Mucosa of descending colon (tissue), 3 donors: ENCODE results near the gene PPM1B. TPM values are rescaled to one million over a fixed set of nuclear protein-coding genes. Genes with fewer than 3 reads are reported as not detected.

Experiments
- ATAC-seq: fragments of 200-7000 bp; cut with Tn5 transposase; one replicate; pipeline ENCODE4 v1.9.1; 2020; ENCODE audit warnings: mild to moderate bottlenecking, moderate library complexity
- DNase-seq, 3 donors: peaks; one replicate each; pipeline ENCODE4 v3.0.0-alpha.2; 2020
- H3K36me3 ChIP-seq: fragments of 200-600 bp; one replicate; pipeline ENCODE4 v1.8.0; 2021; ENCODE audit warnings: low read depth, mild to moderate bottlenecking
- H3K4me1 ChIP-seq: fragments of 200-600 bp; one replicate; pipeline ENCODE4 v1.8.0; 2021; ENCODE audit warnings: low read depth, mild to moderate bottlenecking
- H3K4me3 ChIP-seq: fragments of 200-600 bp; one replicate; pipeline ENCODE4 v1.8.0; 2021; ENCODE audit warnings: mild to moderate bottlenecking
- H3K9me3 ChIP-seq: fragments of 200-600 bp; one replicate; pipeline ENCODE4 v1.8.0; 2021; ENCODE audit warnings: mild to moderate bottlenecking
- CTCF ChIP-seq: fragments of 200-600 bp; IDR thresholded peaks from one replicate; pipeline ENCODE4 v1.8.0; 2022; ENCODE audit warnings: antibody characterized with exemption, mild to moderate bottlenecking
- intact Hi-C, 2 donors: fragments of 100-400 bp; cut with DNase I in 1 of 2; cut with micrococcal nuclease in 1 of 2; formaldehyde crosslinking; loops; one replicate each; pipeline versions ENCODE4 v1.11.0 to v1.11.1; 2022; cut with DNase I, micrococcal nuclease
- total RNA-seq, 3 donors: library from RNA; stranded (reverse); fragmentation: NEBNext Ultra II Directional in 2 of 3; extraction: Animal tissue kit (Norgen Biotek cat#: 25700) in 2 of 3; gene quantifications; one replicate each; pipeline versions ENCODE4 v1.2.1 to v1.2.4, GENCODE V29; 2021 to 2023
- donor health status: DM: no; HTN: no; CAD: no; lungs with moderate emphysema.
- donor health status: DM: no; HTN: no; CAD: no.
- donor health status: DM: no; HTN: yes; CAD: no.

The PPM1B gene
- total RNA-seq, 3 donors from 2014 or later, result 59.8 to 75.4 (median 65.2) TPM

- Histone ChIP-seq H3K9me3 (no peaks in the 10 kb centered on the region), H3K4me3 (no peak overlapping the region), H3K36me3 (no peaks in the 10 kb centered on the region), H3K4me1 (no peaks in the 10 kb centered on the region)
- TF ChIP-seq CTCF, result no peak
- intact Hi-C loops, result no loop called here
- ATAC-seq (no peak), DNase-seq (no peak)
These were observed 32.9 kb upstream of the PPM1B start for GRCh38 chr2:44135771-44136170.

- no peak for DNase-seq
These were observed 32.4 kb upstream of the PPM1B start for GRCh38 chr2:44136252-44136651.

GRCh38 chr2:44137048-44137447 is 31.6 kb upstream of the PPM1B start:
- no peak for TF ChIP-seq CTCF
- H3K4me3 ChIP-seq, result no peak overlapping the region
- intact Hi-C loops, result no loop called here
- H3K9me3 ChIP-seq, result no peaks in the 10 kb centered on the region
- no peaks in the 10 kb centered on the region for H3K4me1 ChIP-seq
- DNase-seq, result no peak
- ATAC-seq, result no peak
- no peaks in the 10 kb centered on the region for H3K36me3 ChIP-seq

More at GRCh38 chr2:44136252-44136651, 32.4 kb upstream of the PPM1B start:
- no peak for ATAC-seq
- H3K36me3 ChIP-seq, result no peaks in the 10 kb centered on the region
- no peak overlapping the region for H3K4me3 ChIP-seq
- no peaks in the 10 kb centered on the region for H3K9me3 ChIP-seq
- TF ChIP-seq CTCF, result no peak
- no peaks in the 10 kb centered on the region for H3K4me1 ChIP-seq
- intact Hi-C loops, result no loop called here

- DNase-seq, result no peak
- Histone ChIP-seq H3K36me3 (no peaks in the 10 kb centered on the region), H3K4me3 (no peak overlapping the region), H3K4me1 (no peaks in the 10 kb centered on the region), H3K9me3 (no peaks in the 10 kb centered on the region)
- no peak for TF ChIP-seq CTCF
- no peak for ATAC-seq
- intact Hi-C loops, result no loop called here
These were observed 30.7 kb upstream of the PPM1B start for GRCh38 chr2:44137872-44138551.

GRCh38 chr2:44139741-44140140 is 28.9 kb upstream of the PPM1B start:
- ATAC-seq, result no peak
- intact Hi-C loops, result no loop called here

More at GRCh38 chr2:44139741-44140140, 28.9 kb upstream of the PPM1B start:
- DNase-seq, result no peak
- Histone ChIP-seq H3K4me1 (no peaks in the 10 kb centered on the region), H3K36me3 (no peaks in the 10 kb centered on the region), H3K9me3 (no peaks in the 10 kb centered on the region), H3K4me3 (no peak overlapping the region)
- TF ChIP-seq CTCF, result no peak
